Measurements from ENCODE around the gene TSR1. TPM values are rescaled to one million over a fixed set of nuclear protein-coding genes. Genes with fewer than 3 reads are reported as not detected.

TSR1 gene
- total RNA-seq, 1 donor, result 37.7 TPM

DNA sequence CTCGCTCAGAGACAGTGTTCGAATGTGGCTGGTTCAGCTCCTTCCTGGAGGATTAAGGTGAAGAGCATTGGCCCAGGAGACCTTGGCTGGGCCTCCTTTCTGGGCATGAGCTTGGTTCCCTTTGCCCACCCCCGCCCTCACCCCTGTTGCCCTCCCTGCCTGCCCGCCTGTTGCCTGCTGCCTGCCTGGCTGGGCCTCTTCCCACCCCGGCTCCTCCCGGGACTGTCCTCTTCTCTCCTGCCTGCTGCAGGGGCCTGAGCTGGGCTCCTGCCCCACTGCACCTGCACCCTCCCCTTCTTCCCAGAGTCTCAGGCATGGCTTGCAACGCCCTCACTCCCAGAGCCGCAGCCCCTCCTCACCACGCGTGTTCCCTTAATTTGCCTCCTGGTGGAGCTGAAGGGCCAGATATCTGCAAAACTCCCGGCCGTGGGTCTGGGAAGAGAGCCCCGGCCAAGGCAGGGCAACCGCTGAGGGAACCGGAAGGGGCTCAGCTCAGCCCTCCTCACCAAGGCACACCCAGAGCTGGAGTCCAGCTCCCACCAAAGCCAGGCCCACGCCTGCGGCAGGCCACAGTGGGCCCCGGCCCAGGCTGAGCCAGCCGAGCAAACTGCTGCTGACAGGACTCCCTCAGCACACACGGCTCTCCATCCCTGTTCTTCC is 33.4 kb upstream of the TSR1 start:
- no peak for DNase-seq (ENCODE audit: low read depth in 2 of 3, low spot score in 2 of 3)

DNA sequence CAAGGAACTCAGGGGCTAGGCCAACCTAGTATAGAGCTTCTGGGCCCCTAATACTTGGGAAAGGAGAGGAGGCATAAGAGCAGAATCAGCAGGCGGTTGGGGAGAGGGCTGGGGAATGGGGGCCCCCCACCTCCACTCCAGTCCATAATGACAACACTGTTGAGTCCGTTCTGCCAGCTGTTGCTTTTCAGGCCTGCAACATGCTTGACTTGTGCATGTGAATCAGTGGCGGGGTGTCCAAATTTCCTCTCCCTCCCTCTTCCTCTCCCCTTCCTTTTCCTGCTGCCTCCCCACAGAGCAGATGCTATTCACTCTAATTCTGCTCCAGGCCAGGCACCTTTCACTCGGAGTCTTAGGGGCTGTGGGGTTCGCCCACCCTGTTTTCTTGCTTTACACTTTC is 32.8 kb upstream of the TSR1 start:
- no peak for DNase-seq (ENCODE audit: low read depth in 2 of 3, low spot score in 2 of 3)

DNA sequence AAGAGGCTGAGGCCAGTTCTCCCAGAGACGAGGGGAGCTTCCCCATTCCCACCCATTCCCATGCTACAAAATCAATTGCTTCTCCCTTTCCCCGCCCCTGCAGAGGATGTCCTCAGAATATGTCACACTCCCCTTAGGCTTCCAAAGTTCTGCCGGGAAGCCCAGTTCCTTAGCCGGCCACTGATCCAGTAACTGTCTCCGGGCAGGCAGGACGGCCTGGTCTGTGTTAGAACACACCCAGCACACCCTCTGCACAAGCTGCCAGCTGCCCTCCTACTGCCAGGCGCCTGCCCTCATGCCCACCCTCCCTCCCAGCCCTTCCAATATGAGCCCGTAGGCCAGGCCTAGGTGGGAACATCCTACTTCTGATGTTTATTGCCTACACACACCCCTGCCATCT is 32.1 kb upstream of the TSR1 start:
- DNase-seq (ENCODE audit: low read depth in 2 of 3, low spot score in 2 of 3), result no peak

DNA sequence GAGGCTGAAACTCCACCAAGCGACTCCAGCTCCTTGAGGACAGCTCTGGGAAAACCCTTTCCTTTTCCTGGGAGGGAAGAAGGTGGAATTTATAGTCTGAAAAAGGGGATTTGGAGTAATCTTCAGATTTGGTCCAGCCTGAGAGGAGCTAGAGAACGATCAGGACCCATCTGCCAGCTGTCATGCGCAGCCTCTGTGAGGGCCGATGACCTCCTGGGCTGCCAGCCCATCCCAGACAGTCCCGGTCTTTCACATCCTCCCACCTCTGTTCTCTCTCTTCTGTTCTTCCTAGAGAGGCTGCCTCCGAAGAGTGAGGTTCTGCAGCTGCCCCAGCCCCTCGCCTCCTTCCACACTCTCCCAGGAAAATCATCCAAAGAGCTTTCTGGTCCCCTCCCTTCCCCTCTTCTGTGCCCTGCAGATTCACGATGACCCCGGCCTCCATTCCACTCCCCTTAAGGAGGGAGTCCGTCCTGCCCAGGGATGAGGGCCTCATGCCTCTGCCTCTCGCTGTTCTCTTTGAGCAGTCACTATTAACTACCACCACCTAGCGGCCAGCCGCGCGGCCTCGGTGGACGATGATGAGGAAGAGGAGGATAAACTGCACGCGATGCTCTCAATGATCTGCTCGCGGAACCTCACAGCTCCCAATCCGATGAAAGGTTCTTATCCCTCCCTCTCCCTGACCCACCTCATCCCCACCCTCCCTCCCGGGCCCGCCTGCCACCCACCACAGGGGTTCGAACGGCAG is 30.7 kb upstream of the TSR1 start:
- DNase-seq (ENCODE audit: low read depth in 2 of 3, low spot score in 2 of 3), result no peak

DNA sequence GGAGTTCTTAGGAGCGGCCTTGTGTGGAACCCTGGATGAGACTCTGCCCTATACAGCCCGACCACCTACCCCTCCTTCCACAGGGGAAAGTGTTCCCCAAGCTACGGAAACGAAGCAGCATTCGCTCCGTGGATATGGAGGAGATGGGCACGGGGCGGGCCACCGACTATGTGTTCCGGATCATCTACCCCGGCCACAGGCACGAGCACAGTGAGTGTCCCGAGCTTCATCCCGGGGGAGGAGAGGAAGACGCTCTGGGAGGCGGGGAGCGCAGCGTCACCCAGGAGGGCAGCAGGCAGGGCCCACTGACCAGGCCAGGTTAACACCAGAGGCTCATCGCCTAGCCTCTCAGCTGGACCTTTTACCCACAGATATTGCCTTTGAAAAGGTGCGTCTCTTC is 28.9 kb upstream of the TSR1 start:
- no peak for DNase-seq (ENCODE audit: low read depth in 2 of 3, low spot score in 2 of 3)

DNA sequence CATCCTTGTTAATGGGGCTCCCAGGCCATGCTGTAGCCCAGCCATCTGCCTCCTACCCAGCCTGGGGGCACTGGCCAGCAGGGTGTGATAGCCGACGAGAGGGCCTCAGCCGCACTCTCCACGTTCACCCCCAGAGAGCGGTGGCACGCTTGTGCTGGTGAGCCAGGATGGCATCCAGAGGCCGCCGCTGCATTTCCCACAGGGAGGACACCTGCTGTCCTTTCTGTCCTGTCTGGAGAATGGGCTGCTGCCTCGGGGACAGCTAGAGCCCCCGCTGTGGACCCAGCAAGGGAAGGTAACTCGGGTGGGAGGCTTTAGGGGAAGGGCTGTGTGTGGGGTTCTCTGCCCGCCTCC is 28.5 kb upstream of the TSR1 start:
- no peak for DNase-seq (ENCODE audit: low read depth in 2 of 3, low spot score in 2 of 3)

DNA sequence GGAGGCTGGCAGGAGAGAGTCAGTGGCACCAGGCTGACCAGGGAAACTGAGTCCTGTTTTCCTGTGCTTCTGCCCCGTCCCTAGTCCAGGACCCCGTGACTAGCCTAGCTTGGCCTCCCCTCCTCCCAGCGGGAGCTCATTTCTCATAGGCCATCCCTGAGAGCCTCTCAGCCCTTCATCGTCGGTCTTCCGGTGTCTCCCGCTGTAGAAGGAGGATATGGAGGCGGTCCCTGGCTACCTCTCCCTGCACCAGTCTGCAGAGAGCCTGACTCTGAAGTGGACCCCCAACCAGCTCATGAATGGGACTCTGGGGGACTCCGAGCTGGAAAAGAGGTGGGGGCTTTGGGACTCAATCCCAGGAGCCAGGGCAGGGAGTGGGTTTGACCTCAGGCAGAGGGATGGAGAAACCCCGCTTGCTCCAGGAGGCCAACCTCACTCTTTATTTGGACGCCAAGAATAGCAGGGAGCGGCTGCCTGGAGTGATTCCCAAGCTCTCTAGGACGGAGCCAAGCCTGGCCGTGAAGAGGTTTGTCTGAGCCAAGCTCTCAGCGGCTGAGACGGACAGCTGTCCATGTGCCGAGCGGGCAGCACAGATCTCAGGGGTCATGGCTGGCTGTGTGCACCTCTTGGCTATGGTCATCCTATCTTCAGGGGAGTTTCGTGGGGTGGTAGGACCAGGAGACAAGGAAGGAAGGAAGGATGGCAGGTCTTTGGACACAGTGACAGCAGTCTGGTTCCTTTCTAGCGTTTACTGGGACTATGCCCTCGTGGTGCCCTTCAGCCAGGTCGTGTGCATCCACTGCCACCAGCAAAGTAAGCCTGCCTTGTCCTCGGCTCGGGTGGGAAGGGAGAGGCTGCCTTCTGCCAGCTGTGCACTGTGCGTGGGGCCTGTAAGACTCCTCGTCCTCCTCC is 27.9 kb upstream of the TSR1 start:
- DNase-seq (ENCODE audit: low read depth in 2 of 3, low spot score in 2 of 3), result no peak

DNA sequence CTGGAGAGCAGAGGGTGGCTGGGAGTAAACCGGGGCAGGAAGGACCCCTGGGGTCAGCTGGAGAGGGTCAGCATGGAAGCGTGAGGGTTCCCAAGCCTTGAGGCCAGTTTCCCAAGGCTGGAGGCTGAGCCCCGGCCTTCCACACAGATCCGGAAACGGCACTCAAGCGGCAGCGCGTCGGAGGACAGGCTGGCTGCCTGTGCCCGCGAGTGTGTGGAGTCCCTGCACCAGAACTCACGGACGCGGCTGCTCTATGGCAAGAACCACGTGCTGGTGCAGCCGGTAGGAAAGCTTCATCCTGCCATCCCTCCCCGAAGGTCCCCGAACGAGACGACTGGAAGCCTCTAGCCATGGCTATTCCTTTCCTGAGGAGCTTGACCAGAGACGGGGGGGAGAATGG is 27.1 kb upstream of the TSR1 start:
- DNase-seq (ENCODE audit: low read depth in 2 of 3, low spot score in 2 of 3), result no peak

DNA sequence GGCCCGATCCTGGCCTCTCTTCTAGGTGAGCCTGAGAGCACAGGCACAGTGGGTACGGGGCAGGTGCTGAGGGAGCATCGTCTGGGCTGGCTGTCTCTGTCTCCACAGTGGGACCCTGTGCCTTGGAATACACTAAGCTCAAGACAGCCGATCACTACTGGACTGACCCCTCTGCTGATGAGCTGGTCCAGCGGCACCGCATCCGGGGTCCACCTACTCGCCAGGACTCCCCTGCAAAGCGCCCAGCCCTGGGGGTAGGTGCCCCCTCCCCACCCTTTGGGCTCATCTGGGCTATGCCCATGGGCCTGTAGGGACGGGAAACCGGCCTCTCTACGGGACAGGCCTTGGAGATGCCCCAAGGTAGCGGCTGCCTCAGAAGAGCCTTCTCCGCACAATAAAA is 26.6 kb upstream of the TSR1 start:
- DNase-seq (ENCODE audit: low read depth in 2 of 3, low spot score in 2 of 3), result no peak

DNA sequence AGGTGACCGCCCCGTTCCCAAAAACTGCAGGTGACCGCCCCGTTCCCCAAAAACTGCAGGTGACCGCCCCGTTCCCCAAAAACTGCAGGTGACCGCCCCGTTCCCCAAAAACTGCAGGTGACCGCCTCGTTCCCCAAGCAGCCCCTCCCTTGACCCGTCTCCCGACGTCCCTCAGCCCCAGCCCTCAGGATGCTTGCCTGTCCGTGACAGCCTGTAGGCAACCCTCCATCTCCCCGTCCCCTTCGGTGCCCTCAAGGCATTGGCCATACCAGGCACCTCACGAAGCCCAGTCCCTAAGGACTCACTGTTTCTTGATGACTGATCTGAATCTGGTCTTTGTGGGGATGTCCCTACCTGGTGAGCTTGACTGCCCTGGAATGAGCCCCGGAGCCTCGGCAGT is 26.2 kb upstream of the TSR1 start:
- no peak for DNase-seq (ENCODE audit: low read depth in 2 of 3, low spot score in 2 of 3)

DNA sequence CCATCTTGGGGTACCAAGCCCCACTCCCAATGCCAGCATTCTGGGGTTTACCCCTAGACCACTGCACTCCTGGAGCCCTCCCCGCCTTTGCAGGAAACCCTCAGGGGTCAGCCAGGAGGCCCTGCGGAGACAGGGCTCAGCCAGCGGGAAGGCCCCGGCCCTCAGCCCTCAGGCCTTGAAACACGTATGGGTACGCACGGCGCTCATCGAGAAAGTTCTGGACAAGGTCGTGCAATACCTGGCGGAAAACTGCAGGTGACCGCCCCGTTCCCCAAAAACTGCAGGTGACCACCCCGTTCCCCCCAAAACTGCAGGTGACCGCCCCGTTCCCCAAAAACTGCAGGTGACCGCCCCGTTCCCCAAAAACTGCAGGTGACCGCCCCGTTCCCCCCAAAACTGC is 25.8 kb upstream of the TSR1 start:
- no peak for DNase-seq (ENCODE audit: low read depth in 2 of 3, low spot score in 2 of 3)

DNA sequence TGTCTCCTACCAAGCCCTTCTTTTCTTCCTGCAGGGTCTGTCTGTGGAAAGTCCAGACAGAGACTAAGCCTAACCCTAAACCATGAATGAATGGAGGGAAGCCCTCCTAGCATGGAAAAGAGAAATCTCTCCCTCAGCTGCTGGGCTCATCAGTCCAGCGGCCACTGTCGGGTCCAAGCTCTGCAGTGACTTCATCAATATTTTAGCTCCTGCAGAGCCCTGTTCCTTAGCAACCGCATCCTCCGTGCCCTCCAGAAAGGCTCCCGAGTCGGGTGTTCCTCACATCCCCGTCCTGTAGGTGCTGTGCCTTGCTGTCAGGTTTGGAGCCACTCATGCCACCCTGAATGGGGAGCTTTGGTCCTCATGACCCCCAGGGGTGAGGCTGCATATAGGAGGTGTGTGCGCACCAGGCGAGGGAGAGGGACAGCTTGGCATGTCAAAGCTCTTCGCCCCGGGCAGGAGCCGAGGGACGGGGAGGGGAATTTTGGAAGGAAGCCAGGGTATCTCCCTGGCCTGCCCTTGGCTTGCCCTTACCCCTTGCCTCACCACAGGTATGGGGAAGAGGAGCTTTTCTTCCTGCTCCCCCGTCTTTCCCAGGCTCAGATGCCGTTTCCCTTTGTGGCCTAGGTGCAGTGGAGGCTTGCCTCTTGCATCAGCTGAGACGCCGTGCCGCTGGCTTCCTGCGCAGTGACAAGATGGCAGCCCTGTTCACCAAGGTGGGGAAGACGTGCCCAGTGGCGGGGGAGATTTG is 24.9 kb upstream of the TSR1 start:
- DNase-seq (ENCODE audit: low read depth in 2 of 3, low spot score in 2 of 3), result no peak

DNA sequence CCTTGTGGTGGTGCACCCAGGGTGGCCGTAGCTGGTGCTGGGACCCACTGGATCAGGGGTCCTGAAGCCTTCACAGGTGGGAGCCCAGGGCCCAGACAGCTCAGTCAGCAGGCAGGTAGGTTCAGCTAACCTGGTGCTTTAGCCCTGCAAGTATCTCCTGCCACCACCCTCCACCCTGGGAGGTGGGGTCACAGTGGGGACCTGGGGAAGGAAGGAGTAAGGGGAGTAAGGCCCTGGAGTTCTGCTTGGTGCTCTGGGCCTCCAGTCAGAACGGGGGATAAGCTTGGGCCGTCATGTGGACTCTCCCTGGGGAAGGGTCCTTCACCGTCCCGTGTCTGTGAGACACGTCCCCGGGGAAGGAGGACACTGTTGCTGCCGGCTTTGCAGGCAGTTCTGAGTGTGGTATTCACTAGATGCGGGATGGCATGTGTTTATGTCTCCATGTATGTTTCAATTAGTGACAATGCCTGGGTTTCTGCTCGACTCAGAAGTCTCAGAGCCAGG is 21.7 kb upstream of the TSR1 start:
- DNase-seq (ENCODE audit: low read depth in 2 of 3, low spot score in 2 of 3), result no peak

DNA sequence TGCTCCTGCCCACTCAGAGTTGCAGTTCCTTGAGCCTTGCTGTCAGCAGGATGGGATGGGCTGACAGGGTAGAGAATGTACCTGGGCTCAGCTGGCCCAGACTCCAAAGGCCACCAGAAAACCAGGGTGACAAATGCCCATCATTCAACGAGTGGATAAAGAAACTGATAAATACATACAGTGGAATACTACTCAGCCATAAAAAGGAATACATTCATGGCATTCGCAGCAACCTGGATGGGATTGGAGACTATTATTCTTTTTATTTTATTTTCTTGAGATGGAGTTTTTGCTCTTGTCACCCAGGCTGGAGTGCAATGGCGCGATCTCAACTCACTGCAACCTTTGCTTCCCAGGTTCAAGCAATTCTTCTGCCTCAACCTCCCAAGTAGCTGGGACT is 21.0 kb upstream of the TSR1 start:
- no peak for DNase-seq (ENCODE audit: low read depth in 2 of 3, low spot score in 2 of 3)

DNA sequence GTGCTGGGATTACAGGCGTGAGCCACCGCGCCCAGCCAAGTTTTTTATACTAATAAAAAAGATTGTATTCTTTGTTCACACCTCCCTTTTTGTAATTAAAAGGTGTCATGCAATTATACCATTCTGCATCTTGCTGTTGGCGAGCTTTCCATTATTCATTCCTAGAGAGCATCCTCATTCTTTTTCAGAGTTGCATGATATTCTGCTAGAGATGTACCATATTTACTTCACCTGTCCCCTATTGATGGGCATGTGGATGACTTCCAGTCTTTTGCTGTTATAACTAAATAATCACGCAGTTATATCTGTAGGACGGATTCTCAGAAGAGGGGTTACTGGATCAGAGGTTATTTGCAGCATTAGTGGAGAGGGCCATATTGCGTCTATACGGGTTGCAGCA is 18.1 kb upstream of the TSR1 start:
- no peak for DNase-seq (ENCODE audit: low read depth in 2 of 3, low spot score in 2 of 3)

DNA sequence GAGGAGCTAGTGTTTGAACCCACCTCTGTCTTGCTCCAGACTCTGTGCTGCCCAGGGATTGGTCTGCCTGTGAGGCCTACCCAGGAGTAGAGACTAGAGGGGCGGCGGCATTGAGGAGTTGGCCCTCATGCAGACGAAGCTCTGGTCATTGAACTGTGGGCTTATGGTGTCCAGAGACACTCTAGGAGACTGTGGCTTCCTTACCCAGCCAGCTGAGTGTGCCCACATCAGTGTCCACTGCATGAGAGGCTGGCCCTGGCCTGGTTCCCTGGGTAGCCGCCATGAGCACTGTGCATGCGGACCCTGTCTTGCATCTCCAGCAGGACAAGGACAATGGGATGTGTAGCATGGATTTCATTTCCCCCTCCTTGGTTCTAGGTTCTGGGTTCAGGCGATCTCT is 15.0 kb upstream of the TSR1 start:
- DNase-seq (ENCODE audit: low read depth in 2 of 3, low spot score in 2 of 3), result no peak

DNA sequence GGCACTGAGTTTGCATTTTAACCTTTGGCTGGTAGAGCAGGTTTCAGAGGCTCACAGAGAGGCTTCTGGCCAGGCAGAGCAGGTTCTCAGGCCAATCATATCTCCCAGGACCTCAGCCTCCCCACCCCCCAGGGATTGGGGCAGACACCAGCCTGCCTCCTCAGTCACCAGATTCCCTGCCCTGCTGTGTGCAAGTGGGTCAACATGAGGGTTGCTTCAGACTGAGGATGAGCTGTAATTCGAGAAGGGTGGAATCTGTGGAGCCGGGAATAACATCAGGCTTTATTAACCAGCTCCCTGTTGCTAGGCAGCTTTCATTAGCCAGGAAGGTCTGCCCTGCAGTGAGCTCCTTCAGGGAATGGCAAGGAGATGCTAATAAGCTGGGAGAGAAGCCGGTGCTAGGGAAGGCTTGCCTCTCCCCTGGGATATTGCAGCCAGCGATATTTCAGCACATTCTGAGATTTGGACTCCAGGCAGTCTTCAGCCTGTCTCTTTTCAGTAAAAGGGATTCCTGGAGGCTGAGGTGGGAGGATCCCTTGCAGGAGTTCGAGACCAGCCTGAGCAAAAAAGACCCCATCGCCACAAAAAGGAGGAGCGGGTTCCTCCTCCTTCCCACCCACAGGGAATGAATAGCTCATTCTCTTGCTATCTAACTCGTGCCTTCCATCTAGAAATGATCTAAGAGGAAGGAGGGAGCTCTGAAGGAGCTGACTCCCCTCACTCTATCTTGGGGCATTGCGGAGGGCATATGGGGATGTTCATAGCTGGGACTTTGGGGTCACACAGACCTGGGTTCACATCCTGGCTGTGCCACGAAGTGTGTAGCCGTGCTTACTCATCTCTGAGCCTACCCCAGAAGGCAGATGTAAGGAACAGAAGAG is 11.8 kb upstream of the TSR1 start:
- no peak for DNase-seq (ENCODE audit: low read depth in 2 of 3, low spot score in 2 of 3)

DNA sequence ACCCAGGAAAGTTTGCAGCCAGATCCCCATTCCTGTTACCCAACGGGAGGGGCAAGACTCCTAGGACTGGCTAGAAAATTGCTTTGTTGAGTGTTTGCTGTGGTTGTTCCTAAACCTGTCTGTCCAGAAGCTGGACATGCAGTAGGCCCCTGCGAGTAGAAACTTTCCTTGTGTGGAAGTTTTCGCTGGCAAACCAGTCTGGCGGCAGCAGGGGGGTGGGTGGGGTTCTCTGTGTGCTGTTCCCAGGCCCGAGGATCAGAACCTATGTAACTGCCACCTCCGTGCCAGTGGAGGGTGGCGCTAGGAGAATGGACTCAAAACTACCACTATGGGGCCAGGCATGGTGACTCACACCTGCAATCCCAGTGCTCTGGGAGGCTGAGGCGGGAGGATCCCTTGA is 10.2 kb upstream of the TSR1 start:
- DNase-seq (ENCODE audit: low read depth in 2 of 3, low spot score in 2 of 3), result no peak

DNA sequence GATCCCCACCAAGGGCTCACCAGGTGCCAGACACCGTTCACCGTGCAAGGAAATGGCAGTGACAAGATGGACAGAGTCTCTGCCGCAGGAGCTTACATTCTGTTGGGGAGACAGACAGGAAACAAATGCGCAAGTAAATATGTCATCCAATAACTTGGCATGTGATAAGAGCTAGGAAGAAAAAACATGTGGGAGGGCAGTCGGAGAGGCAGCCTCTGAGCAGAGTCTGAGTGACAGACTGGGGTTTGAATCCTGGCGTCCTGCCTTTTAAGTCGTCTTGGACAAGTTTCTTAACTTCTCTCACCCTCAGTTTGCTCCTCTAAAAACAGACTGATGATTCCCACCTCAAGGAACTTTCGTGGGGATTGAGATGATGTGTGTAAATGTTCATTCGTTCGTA is 8.3 kb upstream of the TSR1 start:
- no peak for DNase-seq (ENCODE audit: low read depth in 2 of 3, low spot score in 2 of 3)

DNA sequence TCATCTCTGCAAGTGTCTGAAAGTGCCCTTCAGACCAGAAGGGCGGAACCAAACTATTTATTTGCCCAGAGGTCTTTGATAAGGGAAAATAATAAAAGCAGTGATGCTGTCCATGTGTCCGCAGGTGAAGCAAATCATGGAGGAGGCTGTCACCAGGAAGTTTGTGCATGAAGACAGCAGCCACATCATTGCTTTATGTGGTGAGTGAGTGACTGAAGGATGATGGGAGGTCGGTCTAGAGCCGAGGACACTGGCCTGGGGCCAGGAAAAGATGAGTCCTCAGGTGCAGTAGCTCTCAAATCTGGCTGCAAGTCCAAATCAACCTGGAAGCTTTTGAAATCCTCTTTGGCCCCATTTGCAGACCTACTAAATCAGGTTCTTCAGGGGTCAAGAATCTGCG is 7.2 kb upstream of the TSR1 start:
- no peak for DNase-seq (ENCODE audit: low read depth in 2 of 3, low spot score in 2 of 3)
